ENCODE measurements around the gene KCNK4. TPM values are rescaled to one million over a fixed set of nuclear protein-coding genes. Genes with fewer than 3 reads are reported as not detected.

The KCNK4 gene
- total RNA-seq, 1 donor from 2014 or later, result not detected

DNA sequence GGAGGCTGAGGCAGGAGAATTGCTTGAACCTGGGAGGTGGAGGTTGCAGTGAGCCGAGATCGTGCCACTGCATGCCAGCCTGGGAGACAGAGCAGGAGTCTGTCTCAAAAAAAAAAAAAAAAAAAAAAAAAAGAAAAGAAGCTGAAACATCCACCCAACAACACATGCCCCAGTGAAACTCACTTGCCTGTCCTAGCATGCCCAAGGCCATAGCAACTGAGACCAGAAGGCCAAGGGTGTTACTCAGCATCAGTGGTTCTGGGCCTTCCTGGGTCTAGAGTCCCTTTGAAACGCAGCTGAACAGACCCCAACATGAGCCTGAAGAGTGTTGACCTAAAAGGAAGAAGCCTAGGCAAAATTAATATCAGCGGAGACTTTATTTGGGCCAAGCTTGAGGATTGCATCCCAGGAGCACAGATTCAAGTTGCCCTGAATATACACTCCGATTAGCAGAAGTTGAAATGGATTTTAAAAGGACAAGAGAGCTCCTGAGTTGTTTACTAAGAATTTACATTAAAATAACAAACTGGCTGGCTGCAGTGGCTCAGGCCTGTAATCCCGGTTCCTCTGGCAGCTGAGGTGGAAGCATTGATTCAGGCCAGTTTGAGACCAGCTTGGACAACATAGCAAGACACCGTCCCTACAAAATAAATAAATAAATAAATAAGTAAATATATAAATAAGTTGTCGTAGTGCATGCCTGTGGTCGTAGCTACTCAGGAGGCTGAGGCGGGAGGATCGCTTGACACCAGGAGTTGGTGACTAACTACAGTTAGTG is 33.8 kb downstream of the KCNK4 start:
- no peak for DNase-seq (ENCODE audit: low spot score)

- no peak for DNase-seq (ENCODE audit: low spot score)
Observed at GRCh38 chr11:64327375-64327774, 36.3 kb downstream of the KCNK4 start.

DNA sequence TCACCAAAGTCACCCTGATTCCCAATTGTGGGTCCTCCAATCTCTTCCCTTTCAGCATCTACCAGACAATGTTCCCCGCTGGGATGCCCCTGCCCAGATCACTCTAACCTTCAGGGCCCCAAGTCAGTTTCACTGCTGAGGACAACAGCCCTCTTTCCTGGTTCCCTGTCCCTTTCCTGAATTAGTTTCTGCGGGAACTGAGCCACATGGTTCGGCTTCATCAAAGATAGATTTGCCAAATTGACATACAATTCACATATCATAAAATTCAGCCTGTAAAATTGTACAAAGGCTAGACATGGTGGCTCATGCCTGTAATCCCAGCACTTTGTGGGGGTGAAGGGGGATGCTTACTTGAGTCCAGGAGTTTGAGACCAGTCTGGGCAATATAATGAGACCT is 36.9 kb downstream of the KCNK4 start:
- no peak for DNase-seq (ENCODE audit: low spot score)

DNA sequence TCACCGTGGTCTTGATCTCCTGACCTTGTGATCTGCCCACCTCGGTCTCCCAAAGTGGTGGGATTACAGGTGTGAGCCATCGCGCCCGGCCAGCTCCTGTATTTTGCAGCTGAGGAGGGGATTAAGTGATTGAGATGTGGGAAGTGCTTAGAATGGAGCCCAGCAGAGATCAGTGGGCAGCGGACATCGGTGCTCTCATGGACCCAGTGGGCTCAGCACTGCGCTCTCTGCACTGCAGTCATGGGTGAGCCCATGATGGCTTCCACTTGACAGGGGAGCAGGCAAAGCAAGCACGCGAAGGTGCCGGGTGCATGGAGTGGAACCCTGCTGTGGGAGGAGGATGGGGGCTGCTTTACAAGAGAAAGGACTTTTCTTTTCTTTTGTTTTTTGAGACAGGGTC is 39.8 kb downstream of the KCNK4 start:
- DNase-seq (ENCODE audit: low spot score), result no peak

DNA sequence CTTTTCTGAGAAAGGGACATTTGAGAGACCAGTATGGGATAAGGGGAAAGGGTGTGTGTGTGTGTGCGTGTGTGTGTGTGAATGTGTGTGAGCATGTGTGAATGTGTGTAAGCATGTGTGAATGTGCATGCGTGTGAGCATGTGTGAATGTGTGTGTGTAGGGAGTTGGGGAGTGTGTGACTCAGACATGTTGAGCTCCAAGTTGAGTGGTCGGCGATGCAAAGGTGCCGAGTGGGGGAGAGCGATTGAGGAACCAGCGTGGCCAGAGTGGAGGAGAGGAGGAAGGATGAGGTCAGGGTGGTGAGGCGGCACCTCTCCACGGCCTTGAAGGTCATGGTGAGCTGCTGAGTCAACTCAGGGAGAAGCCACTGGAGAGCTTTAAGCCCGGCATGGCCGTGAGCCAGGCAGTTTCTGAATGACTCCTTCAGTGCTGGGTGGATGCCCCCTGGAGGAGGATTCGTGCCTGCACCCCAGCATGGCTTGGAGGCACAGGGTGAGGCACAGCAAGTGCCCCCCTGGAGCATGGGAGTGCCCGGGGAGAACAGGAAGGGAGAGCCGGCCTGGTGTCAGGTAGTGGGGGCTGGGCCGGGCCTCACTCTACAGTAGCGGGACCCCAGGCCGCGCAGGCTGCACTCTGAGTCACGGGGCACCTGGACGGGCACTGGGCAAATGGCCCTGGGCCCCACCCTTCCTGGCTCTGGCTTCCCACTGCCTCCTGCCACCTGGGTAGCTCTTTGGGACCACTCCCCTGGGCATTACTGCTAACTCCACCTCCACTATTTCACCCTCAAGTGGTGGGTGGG is 40.7 kb downstream of the KCNK4 start:
- peak; percentile 83 for DNase-seq (ENCODE audit: low spot score)

GRCh38 chr11:64333556-64333955 is 42.5 kb downstream of the KCNK4 start:
- DNase-seq (ENCODE audit: low spot score), result no peak

DNA sequence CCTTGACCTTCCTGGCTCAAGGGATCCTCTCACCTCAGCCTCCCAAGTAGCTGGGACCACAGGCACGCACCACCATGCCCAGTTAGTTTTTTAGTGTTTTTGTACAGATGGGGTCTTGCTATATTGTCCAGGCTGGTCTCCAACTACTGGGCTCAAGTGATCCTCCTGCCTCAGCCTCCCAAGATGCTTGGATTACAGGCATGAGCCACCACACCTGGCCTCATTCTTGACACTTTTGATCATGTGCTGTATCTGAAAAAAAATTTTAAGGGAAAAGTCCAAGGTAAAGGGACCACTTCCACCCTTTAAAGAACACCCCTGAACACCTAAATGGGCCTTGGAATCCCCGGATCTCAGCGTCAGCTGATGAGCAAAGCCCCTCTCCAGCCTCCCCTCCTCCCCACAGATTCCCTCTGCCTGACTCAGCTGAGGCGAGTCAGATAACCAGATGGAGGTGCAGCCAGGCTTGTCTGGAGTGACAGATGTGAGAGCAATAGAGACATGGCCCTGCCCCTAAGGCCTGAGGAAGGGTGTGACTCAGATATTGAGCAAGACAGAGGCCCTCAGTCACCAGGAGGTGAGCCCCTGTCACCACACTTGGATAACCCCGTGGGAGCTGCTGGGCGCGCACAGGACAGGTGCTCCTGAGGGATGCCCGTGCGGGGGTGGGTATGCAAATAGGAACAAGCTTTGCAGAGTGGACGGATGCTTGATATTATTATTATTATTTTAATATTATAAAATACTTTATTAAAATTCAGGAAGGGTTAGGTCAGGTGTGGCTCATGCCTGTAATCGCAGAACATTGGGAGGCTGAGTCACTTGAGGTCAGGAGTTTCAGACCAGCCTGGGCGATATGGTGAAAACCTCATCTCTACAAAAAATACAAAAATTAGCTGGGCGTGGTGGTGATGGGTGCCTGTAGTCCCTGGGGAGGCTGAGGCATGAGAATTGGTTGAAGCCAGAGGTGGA is 43.9 kb downstream of the KCNK4 start:
- peak; percentile 81 for DNase-seq (ENCODE audit: low spot score)

DNA sequence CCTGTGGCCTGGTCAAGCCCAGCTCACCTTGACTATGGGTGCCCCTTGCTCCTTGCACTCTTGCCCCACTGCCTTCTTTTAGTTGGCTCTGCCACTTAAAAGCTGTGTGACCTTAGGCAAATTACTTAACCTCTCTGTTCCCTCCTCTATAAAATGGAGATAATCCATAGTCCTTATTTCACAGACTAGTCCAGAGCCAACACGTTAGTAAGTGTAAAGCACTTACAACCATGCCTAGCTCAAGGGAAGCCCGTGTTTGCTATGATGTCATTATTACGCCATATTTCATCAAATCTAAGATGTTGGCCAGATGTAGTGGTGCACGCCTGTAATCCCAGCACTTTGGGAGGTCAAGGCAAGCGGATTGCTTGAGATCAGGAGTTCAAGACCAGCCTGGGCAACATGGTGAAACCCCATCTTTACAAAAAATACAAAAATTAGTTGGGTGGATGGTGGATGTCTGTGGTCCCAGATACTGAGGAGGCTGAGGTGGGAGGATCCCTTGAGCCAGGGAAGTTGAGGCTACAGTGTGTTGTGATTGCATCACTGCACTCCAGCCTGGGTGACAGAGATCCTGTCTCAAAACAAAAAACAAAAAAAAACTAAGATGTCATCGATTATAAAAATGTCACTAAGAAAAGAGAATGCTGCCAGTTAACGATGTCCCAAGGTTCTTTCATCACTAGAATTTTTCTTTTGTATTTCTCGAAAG is 46.6 kb downstream of the KCNK4 start:
- no peak for DNase-seq (ENCODE audit: low spot score)

GRCh38 chr11:64338716-64339115 is 47.6 kb downstream of the KCNK4 start:
- no peak for DNase-seq (ENCODE audit: low spot score)

DNA sequence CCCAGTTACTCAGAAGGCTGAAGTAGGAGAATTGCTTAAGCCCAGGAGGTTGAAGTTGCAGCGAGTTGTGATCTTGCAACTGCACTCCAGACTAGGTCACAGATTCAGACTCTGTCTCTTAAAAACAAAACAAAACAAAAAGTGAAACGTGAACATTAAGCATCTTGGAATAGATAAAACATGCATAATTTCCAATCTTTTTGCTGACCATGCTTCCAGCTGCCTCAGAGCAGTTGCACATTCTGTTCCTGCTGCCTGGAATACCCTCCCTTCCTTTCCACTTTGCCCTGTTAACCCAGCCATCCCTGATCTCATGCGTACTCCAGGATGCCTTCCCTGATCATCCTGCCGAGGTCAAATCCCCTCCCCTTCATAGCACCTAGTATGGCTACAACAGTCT is 48.2 kb downstream of the KCNK4 start:
- no peak for DNase-seq (ENCODE audit: low spot score)

GRCh38 chr11:64339754-64340408 is 48.8 kb downstream of the KCNK4 start, which contains the start of gene CCDC88B:
CCDC88B (plus strand) TSS chr11:64340204; CDS start chr11:64340267, 63 bp downstream.
- DNase-seq (ENCODE audit: low spot score), result peak; percentile 79

GRCh38 chr11:64340671-64341335 is 49.7 kb downstream of the KCNK4 start:
- DNase-seq (ENCODE audit: low spot score), result no peak

- DNase-seq (ENCODE audit: low spot score), result no peak
Observed at GRCh38 chr11:64341429-64341828, 50.3 kb downstream of the KCNK4 start.

DNA sequence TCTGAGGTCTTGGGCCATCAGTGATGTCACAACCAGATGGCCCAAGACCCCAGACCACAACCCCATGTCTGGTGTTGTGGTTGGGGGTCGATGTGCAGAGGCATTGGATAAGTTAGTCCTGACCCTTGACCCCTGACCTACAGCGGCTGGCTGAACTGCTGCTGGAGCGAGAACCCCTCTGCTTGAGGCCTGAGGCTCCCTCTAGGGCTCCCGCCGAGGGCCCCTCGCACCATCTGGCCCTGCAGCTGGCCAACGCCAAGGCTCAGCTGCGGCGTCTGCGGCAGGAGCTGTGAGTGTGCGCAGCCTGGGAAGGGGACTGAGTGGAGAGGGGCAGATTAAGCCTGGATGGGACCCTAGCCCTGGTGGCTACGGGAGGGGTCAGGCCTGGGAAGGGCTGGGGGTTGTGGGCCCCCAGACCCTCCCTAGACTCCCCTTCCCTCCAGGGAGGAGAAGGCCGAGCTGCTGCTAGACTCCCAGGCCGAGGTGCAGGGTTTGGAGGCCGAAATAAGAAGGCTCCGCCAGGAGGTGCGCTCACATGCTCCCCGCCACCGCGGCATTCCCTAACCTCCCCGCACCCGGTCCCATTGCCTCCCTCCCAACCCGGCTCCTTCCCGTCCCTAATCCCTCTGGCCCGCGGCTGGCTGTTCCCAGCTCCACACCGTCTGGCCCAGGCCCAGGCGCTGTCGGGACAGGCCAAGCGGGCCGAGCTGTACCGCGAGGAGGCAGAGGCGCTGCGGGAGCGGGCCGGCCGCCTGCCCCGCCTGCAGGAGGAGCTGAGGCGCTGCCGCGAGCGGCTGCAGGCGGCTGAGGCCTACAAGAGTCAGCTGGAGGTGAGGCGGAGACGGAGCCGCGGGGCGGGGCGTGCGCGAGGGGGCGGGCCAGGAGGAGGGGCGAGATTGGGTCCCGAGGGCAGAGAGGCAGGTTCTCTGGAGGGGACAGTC is 51.0 kb downstream of the KCNK4 start:
- peak; percentile 95 for DNase-seq (ENCODE audit: low spot score)

DNA sequence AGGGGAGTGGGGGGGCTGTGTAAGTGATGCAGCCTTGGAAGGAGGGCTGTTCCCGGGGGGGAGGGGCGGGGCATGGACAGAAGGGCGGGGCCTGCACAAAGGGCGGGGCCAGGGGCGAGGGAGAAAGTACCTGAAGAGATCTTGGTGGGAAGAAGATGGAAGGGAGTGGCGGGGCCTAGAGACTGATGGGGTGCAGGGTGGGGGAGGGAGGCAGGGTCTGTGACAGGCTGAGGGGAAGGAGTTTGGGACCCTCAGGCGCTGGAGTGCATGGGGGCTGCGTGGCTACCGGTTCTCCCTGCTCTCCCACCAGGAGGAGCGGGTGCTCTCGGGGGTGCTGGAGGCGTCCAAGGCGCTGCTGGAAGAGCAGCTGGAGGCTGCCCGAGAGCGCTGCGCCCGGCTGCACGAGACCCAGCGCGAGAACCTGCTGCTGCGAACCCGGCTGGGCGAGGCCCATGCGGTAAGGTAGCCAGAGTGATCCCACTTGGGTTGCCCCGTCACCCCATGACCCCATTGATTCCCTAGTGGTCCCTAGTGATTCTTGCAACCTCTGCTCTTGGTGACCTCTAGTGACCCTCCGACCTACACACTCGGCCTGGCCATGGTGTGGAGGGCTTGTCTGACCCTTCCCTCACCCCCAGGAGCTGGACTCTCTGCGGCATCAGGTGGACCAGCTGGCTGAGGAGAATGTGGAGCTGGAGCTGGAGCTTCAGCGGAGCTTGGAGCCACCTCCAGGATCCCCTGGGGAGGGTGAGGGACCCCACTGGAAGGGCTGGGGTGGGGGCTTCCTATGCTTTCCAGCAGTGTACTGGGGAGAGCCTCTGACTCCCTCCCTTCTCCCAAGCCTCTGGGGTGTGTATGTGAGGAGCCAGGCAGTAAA is 52.0 kb downstream of the KCNK4 start:
- no peak for DNase-seq (ENCODE audit: low spot score)

- no peak for DNase-seq (ENCODE audit: low spot score)
Observed at GRCh38 chr11:64343767-64344559, 52.9 kb downstream of the KCNK4 start.

- DNase-seq (ENCODE audit: low spot score), result no peak
Observed at GRCh38 chr11:64344787-64345186, 53.7 kb downstream of the KCNK4 start.
